C4-2B (cell line): ENCODE measurements around the gene PSMC4.

Source experiments
- CTCF ChIP-seq: fragments of 450-650 bp; conservative IDR thresholded peaks from 2 replicates; pipeline ENCODE4 v1.5.1; 2017; ENCODE audit warnings: mild to moderate bottlenecking
- ZFX ChIP-seq: fragments of 450-650 bp; IDR thresholded peaks from 2 replicates; pipeline ENCODE4 v1.6.1; 2017

GRCh38 chr19:39967561-39967960 is 3.4 kb upstream of the PSMC4 start:
- no peak for TF ChIP-seq CTCF
- TF ChIP-seq ZFX: no peak
